ENCODE data around the gene BTK.
"Not testable (repeated sequence)": the region's sequence is repeated elsewhere in the genome, so short reads cannot be mapped to it uniquely, and the experiment has no call there.

The BTK gene

GRCh38 chrX:101337776-101338271, 48.2 kb downstream of the BTK start:
- no peak for DNase-seq (ENCODE audit: low read depth in 3 of 3)

- not testable (repeated sequence) for DNase-seq (ENCODE audit: low read depth in 3 of 3)
Measured at GRCh38 chrX:101334310-101334709, 51.7 kb downstream of the BTK start.

- not testable (repeated sequence) for DNase-seq (ENCODE audit: low read depth in 3 of 3)
Measured at GRCh38 chrX:101326600-101326999, 59.4 kb downstream of the BTK start.

- no peak for DNase-seq (ENCODE audit: low read depth in 3 of 3)
Measured at GRCh38 chrX:101303790-101304189, 82.2 kb downstream of the BTK start.

Data from stimulated activated CD4-positive, alpha-beta T cell treated with anti-CD3 and anti-CD28 coated beads, TNF-alpha, amount 100 ng/mL, for 4 hours (primary cell).